ENCODE results near the gene DNAJC1. TPM values are rescaled to one million over a fixed set of nuclear protein-coding genes. Genes with fewer than 3 reads are reported as not detected.
A peak's percentile ranks its signal among the peaks of the same experiment; 100 is the strongest.

The DNAJC1 gene
- total and polyA plus RNA-seq, 3 donors from 2014 or later, result 16.7 to 59.6 (median 59.0) TPM

DNA sequence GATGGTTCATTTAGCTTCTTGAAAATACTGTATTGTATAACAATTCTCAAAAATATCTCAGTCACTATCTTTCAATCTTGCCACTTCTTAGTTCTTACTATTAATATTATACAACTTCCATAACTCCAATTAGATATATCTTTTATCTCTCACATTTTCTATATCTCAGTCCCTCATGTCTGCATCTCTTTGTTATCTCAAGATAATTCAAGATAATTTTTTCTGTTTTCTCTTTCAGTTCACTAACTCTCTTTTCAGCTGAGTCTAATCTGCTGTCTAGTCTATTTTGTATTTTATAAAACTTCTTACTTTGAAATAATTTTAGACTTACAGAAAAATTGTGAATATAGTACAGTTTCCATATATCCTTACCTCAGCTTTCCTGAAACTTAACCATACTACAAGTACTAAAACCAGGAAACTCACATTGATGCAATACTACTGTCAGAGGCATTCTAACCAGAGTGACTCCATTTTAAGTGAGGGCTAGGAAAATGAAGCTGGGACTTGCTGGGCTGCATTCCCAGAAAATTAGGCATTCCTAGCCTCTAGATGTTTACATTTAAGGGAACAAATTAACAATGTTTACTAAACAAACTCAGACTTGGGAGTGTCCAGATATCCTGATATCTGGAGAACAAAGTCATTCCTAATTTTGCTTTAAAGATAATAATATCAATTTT is 38.4 kb downstream of the DNAJC1 start:
- Histone ChIP-seq H3K27me3 (no peaks in the 10 kb centered on the region), H3K4me1 (no peaks in the 10 kb centered on the region), H3K9me3 (no peaks in the 10 kb centered on the region), H3K27ac (no peak overlapping the region), H3K4me3 (no peak overlapping the region), H3K36me3 (ENCODE audit: low read depth, missing control alignments) (no peaks in the 10 kb centered on the region)
- no peak for DNase-seq
- intact Hi-C loops (cut with DNase I; ENCODE audit: low total_unique reads), result no loop called here
- TF ChIP-seq, protein P1, sequence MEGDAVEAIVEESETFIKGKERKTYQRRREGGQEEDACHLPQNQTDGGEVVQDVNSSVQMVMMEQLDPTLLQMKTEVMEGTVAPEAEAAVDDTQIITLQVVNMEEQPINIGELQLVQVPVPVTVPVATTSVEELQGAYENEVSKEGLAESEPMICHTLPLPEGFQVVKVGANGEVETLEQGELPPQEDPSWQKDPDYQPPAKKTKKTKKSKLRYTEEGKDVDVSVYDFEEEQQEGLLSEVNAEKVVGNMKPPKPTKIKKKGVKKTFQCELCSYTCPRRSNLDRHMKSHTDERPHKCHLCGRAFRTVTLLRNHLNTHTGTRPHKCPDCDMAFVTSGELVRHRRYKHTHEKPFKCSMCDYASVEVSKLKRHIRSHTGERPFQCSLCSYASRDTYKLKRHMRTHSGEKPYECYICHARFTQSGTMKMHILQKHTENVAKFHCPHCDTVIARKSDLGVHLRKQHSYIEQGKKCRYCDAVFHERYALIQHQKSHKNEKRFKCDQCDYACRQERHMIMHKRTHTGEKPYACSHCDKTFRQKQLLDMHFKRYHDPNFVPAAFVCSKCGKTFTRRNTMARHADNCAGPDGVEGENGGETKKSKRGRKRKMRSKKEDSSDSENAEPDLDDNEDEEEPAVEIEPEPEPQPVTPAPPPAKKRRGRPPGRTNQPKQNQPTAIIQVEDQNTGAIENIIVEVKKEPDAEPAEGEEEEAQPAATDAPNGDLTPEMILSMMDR (IDR thresholded peaks at IDR 0.05), result no peak

DNA sequence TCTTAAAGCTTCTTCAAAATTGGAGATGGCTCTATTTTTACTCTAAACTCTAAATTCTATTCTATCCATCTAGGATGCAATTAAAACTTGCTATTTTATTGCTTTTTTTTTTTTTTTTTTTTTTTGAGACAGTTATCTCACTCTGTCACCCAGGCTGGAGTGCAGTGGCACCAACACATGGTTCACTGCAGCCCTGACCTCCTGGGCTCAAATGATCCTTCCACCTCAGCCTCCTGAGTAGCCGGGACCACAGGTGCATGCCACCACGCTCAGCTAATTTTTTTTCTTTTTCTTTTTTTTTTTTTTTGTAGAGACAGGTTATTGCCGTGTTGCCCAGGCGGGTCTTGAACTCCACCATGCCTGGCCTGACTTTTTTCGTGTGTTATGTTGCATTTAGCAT is 41.2 kb downstream of the DNAJC1 start:
- WGBS, 2 donors, result 93 to 95% methylated on average over 5 of the region's 5 CpGs
- TF ChIP-seq, protein P1 (IDR thresholded peaks at IDR 0.05), result no peak
- TF ChIP-seq POLR2A (IDR thresholded peaks at IDR 0.05), result no peak
- DNase-seq, result no peak
- Histone ChIP-seq H3K36me3 (ENCODE audit: low read depth, missing control alignments) (no peaks in the 10 kb centered on the region), H3K4me1 (no peaks in the 10 kb centered on the region), H3K27ac (no peak overlapping the region), H3K27me3 (no peaks in the 10 kb centered on the region), H3K4me3 (no peak overlapping the region), H3K9me3 (no peaks in the 10 kb centered on the region)
- intact Hi-C loops (cut with DNase I; ENCODE audit: low total_unique reads), result no loop called here

DNA sequence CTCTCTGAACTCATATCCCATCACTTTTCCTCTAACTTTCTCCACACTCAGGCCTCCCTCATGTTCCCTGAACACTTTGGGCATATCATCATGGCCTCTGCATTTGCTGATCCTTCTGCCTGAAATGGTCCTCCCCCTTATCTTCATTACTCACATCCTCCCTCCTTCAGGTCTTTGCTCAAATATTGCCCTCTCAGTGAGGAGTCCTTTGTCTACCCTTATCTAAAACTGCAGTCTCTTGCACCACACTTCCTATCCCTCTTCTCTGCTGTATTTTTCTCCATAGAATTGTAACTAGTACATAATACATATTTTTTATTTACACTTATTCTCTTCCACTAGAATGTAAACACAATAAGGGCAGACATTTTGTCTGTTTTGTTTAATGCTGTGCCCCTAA is 41.7 kb downstream of the DNAJC1 start:
- TF ChIP-seq POLR2A (IDR thresholded peaks at IDR 0.05), result no peak
- TF ChIP-seq, protein P1 (IDR thresholded peaks at IDR 0.05), result no peak
- Histone ChIP-seq H3K27ac (no peak overlapping the region), H3K27me3 (no peaks in the 10 kb centered on the region), H3K4me1 (no peaks in the 10 kb centered on the region), H3K36me3 (ENCODE audit: low read depth, missing control alignments) (no peaks in the 10 kb centered on the region), H3K4me3 (no peak overlapping the region), H3K9me3 (no peaks in the 10 kb centered on the region)
- no peak for DNase-seq
- intact Hi-C loops (cut with DNase I; ENCODE audit: low total_unique reads), result no loop called here

DNA sequence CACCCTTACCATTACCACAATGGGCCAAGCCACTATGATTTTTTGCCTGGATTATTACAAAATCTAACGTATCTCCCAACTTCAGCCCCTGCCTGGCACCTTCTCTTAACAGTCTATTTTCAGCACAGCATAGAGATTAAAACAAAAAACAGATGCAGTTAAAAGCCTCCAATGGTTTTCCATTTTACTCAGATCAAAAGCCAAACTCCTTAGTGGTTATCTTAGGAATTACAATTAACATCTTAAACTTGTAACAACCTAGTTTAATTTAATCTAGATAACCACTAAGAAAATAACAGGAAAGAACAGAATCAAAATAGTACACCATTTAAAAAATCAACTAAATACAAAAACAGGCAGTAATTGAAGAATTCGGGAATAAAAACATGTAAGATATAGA is 43.5 kb downstream of the DNAJC1 start:
- intact Hi-C loops (cut with DNase I; ENCODE audit: low total_unique reads), result no loop called here
- no peak overlapping the region for H3K4me3 ChIP-seq
- H3K4me1 ChIP-seq, result no peaks in the 10 kb centered on the region
- WGBS, 2 donors, result 88 to 95% methylated on average over 2 of the region's 2 CpGs
- DNase-seq, result no peak
- H3K27ac ChIP-seq, result no peak overlapping the region
- TF ChIP-seq, protein P1 (IDR thresholded peaks at IDR 0.05), result peak in 1 of 3 experiments; percentile 34
- TF ChIP-seq POLR2A (IDR thresholded peaks at IDR 0.05), result no peak
- H3K36me3 ChIP-seq (ENCODE audit: low read depth, missing control alignments), result no peaks in the 10 kb centered on the region
- H3K9me3 ChIP-seq, result no peaks in the 10 kb centered on the region
- no peaks in the 10 kb centered on the region for H3K27me3 ChIP-seq

DNA sequence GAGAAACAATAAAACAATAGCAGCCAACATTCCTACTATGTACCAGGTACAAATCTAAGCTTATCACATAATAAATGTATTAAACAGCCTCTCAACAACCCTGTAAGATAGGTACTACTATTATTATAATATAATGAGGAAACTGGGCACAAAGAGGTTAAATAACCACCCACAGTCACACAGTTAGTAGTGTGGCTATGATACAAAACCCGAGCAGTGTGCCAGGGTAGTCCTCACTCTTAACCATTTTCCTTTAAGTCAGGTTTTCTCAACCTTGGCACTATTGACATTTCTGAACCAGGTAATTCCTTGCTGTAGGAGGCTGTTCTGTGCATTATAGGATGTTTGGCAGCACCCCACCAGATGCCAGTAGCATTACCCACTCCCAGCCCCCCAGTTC is 48.8 kb downstream of the DNAJC1 start:
- H3K4me1 ChIP-seq, result no peaks in the 10 kb centered on the region
- TF ChIP-seq, protein P1 (IDR thresholded peaks at IDR 0.05), result no peak
- no peak for TF ChIP-seq POLR2A (IDR thresholded peaks at IDR 0.05)
- no peaks in the 10 kb centered on the region for H3K27me3 ChIP-seq
- intact Hi-C loops (cut with DNase I; ENCODE audit: low total_unique reads), result no loop called here
- H3K9me3 ChIP-seq, result no peaks in the 10 kb centered on the region
- H3K4me3 ChIP-seq, result no peak overlapping the region
- no peak for DNase-seq
- no peaks in the 10 kb centered on the region for H3K36me3 ChIP-seq (ENCODE audit: low read depth, missing control alignments)
- 41 to 59% methylated on average over 1 of the region's 1 CpG for WGBS, 2 donors
- H3K27ac ChIP-seq, result no peak overlapping the region
